NOMO-1 (cell line): Measurements from ENCODE around the gene GMPS.
A peak's percentile ranks its signal among the peaks of the same experiment; 100 is the strongest.
"Not testable (repeated sequence)": the region's sequence is repeated elsewhere in the genome, so short reads cannot be mapped to it uniquely, and the experiment has no call there.

ENCODE experiments used
- DNase-seq, 2 experiments: peaks; one replicate each; lab custom pipeline; 2025; ENCODE audit not compliant: unreplicated experiment in 2 of 2; lab: John Stamatoyannopoulos, UW

GMPS gene

GRCh38 chr3:155870133-155870944 is at the start of gene GMPS:
GMPS (plus strand) TSS chr3:155870650; CDS start chr3:155870871, 221 bp downstream.
- DNase-seq: peak; percentile 100

GRCh38 chr3:155828490-155829098 is 41.9 kb upstream of the GMPS start:
- not testable (repeated sequence) for DNase-seq

- no peak for DNase-seq
Observed at GRCh38 chr3:155835341-155836071, 34.9 kb upstream of the GMPS start.

- DNase-seq: no peak
Observed at GRCh38 chr3:155843569-155843968, 26.9 kb upstream of the GMPS start.

GRCh38 chr3:155846119-155846518 is 24.3 kb upstream of the GMPS start:
- no peak for DNase-seq

GRCh38 chr3:155847993-155848392 is 22.5 kb upstream of the GMPS start:
- no peak for DNase-seq

GRCh38 chr3:155849404-155849803 is 21.0 kb upstream of the GMPS start:
- DNase-seq: not testable (repeated sequence)

- no peak for DNase-seq
Observed at GRCh38 chr3:155852341-155852740, 18.1 kb upstream of the GMPS start.

- DNase-seq: peak; percentile 29 to 34
Observed at GRCh38 chr3:155853214-155854140, 17.0 kb upstream of the GMPS start.

- DNase-seq: peak; percentile 100
Observed at GRCh38 chr3:155854141-155854940, 16.1 kb upstream of the GMPS start, which contains the start of gene SLC33A1. SLC33A1 (minus strand) TSS chr3:155854427; CDS start chr3:155853997, 430 bp downstream.

GRCh38 chr3:155859859-155860258 is 10.6 kb upstream of the GMPS start:
- peak; percentile 26 to 69 for DNase-seq

GRCh38 chr3:155860424-155860823 is 10.0 kb upstream of the GMPS start:
- DNase-seq: not testable (repeated sequence)

- no peak for DNase-seq
Observed at GRCh38 chr3:155861476-155862183, 8.8 kb upstream of the GMPS start.

GRCh38 chr3:155862290-155862982 is 8.0 kb upstream of the GMPS start:
- DNase-seq: peak; percentile 46 to 63

- DNase-seq: no peak
Observed at GRCh38 chr3:155863072-155863784, 7.2 kb upstream of the GMPS start.

- DNase-seq: no peak
Observed at GRCh38 chr3:155869691-155870090, 759 bp upstream of the GMPS start.

GRCh38 chr3:155870945-155871745 is 695 bp downstream of the GMPS start:
- peak; percentile 42 to 54 for DNase-seq
